Frontal cortex (tissue), 4 donors: ENCODE data around the gene LDLRAD3. TPM values are rescaled to one million over a fixed set of nuclear protein-coding genes. Genes with fewer than 3 reads are reported as not detected.

Experiments
- DNase-seq, 2 donors: peaks; one replicate each; pipeline ENCODE4 v3.0.0; 2012; ENCODE audit warnings: low spot score in 2 of 2
- FAIRE-seq: peaks from 2 replicates; lab custom pipeline; 2012; peaks lifted over from hg19 to GRCh38; lab: Jason Lieb, UNC
- total RNA-seq: library from RNA; depleted of rRNA; stranded (reverse); fragments of >200 nt; gene quantifications from one replicate; pipeline ENCODE4 v1.2.3, GENCODE V29; 2014
- donor health status: control.
- donor health status: control.
- donor health status: control.

The LDLRAD3 gene
- total RNA-seq, 1 donor from 2014 or later, result 65.2 TPM

DNA sequence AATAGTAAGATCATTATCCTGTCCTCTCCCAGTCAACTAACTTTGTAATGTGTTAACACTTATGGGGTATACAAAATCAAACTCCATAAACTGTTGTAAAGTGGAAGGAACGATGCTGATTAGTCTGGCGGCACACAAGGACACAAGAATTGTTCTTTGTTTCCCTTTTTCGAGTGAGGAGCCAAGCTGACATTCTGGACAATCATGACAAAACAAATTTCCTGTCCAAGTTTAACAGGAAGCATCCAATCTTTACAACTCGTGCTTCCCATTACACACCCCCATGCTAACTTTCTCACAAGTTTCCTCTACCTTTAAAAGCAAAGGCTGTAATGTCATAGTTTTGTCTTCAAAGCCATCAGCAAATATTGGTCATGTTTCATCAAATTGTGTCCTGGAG is 20.4 kb upstream of the LDLRAD3 start:
- DNase-seq, result no peak
- no peak for FAIRE-seq

DNA sequence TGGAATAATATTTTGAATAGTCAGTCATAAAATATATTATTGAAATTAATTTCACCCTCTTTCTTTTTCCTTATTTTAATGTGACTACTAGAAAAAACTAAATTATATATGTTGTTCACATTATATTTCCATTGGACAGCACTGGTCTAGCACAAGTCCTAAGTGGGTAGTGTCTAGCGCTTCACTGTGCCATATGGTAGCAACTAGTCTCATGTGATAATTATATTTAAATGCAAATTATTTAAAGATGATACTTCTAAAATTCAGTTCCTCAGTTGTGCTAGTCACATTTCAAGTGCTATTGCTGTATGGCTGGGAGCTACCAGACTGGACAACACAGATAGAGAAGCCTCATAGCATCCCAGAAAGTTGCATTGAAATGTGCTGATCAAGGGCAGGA is 19.1 kb upstream of the LDLRAD3 start:
- DNase-seq, result no peak
- FAIRE-seq, result no peak

- DNase-seq, result no peak
- FAIRE-seq, result no peak
These were observed 16.8 kb upstream of the LDLRAD3 start for GRCh38 chr11:35927104-35927503.

DNA sequence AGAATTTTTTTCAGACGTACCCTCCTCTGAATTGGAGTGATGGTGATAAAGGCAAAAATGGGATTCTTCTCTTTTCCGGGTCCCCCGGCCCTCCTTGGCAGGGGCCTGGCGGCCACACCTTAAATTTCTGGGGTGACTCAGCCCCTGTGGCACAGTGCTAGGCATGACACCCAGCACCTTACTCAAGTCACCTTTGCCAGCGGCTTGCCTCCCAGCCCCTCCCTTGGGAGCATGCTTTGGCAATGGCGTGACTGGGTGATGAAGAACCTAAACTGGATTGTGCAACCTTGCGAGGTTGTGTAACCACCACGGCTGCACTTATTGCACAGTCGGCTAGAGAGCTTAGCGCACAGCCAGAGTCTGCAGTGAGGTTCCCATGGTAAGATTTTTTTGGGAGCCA is 16.2 kb upstream of the LDLRAD3 start:
- FAIRE-seq (no peak), DNase-seq (no peak)

DNA sequence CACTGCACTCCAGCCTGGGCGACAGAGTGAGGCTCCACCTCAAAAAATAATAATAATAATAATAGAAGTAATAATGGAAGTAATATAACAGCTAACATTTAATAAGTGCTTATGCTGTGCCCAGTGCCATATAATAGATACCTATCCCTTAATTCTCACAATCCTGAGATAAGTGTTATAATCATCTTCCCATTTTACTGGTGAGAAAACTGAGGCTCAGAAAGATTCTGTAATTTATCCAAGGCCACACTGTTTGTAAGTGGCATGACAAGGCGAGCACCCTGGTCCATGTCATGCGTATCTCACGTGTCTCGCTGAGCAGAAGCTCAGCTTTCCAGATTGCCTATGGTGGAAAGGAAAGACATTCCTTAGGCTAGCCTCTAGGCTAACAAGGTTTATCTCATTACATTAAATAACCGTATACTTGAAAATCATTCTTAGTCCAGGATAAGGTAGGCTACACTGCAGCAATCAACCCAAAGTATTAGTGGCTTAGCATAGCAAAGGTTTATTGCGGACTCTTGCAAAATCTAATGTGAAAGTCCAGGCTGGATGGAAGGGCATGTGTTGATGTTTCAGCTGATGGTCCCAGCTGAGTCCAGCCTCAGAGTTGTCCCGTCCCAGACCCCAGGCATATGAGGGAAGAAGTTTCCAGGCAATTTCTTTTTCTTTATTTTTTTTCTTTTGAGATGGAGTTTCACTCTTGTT is 15.0 kb upstream of the LDLRAD3 start:
- no peak for FAIRE-seq
- DNase-seq, result no peak

GRCh38 chr11:35930466-35930865 is 13.4 kb upstream of the LDLRAD3 start:
- no peak for DNase-seq
- FAIRE-seq, result no peak

- FAIRE-seq (no peak), DNase-seq (no peak)
These were observed 11.7 kb upstream of the LDLRAD3 start for GRCh38 chr11:35932121-35932520.

DNA sequence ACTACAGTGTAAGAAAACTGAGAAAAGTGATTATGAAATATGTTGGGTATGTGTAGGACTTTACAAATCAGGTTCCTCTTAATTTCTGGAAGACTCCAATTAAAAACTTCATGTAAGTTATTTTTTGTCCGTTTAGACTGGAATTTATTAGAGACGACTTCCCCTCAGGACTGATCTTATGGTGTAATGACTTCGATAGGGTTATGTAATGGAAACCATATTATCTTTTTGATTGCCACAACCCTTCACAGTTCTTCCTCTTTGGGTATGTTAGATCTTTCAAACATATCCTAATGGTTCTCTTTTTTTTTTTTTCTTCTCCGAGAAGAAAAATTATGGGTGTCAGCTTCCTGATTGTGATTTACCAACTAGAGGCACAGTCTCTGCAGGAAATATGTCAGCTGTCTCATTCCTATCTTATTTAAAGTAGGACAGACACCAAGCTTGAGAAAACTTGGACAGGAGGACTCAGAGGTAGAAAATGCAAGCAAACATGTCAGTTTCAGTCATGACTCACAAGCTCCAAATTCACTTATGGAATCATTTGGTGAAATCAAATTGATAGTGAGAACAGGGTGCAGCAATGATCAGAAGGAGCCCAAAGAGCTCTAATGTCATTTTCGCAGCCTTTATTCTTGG is 11.1 kb upstream of the LDLRAD3 start:
- FAIRE-seq, result no peak
- no peak for DNase-seq

- no peak for FAIRE-seq
- no peak for DNase-seq
These were observed 10.5 kb upstream of the LDLRAD3 start for GRCh38 chr11:35933320-35933871.

DNA sequence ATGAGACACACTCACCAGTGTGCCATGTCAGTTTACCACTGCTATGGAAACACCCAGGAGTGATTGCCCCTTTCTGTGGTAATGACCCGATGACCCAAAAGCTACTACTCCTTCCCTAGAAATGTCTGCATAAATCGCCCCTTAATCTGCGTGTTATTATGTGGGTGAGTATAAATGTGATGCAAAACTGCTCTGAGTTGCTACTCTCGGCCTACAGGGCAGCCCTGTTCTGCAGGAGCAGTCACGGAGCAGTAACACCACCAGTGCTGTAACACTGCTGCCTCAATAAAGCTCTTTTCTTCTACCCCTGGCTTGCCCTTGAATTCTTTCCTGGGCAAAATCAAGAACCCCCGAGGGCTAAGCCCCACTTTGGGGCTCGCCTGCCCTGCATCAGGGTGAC is 9.6 kb upstream of the LDLRAD3 start:
- DNase-seq (no peak), FAIRE-seq (no peak)

GRCh38 chr11:35934981-35935380 is 8.9 kb upstream of the LDLRAD3 start:
- no peak for FAIRE-seq
- no peak for DNase-seq

GRCh38 chr11:35935390-35935789 is 8.5 kb upstream of the LDLRAD3 start:
- no peak for FAIRE-seq
- no peak for DNase-seq

GRCh38 chr11:35937111-35937510 is 6.8 kb upstream of the LDLRAD3 start:
- no peak for FAIRE-seq

DNA sequence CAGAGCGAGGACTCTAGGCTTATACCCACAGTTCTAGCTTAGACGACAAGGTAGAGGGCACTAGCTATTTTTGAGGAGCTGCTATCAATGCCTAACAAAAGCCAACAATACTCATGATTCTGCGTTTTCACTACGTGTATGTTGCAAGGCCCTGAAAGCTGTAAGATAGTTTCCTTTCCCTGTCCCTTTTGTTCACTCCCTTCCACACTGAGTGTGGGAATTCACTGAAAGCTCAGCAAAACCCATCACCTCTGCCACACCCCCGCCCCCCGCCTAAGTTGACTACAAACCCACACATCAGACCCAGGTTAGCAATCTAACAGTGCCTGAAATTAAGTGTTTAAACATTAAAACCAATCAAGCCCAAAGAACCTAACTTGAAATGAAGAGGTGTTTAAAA is 6.2 kb upstream of the LDLRAD3 start:
- FAIRE-seq, result no peak
- no peak for DNase-seq

More at GRCh38 chr11:35937111-35937510, 6.8 kb upstream of the LDLRAD3 start:
- DNase-seq, result no peak

- DNase-seq (no peak), FAIRE-seq (no peak)
These were observed 5.6 kb upstream of the LDLRAD3 start for GRCh38 chr11:35938231-35938630.

GRCh38 chr11:35943309-35943708 is 553 bp upstream of the LDLRAD3 start:
- FAIRE-seq (no peak), DNase-seq (no peak)

GRCh38 chr11:35944503-35945136 is 758 bp downstream of the LDLRAD3 start:
- FAIRE-seq, result no peak
- DNase-seq, result no peak

DNA sequence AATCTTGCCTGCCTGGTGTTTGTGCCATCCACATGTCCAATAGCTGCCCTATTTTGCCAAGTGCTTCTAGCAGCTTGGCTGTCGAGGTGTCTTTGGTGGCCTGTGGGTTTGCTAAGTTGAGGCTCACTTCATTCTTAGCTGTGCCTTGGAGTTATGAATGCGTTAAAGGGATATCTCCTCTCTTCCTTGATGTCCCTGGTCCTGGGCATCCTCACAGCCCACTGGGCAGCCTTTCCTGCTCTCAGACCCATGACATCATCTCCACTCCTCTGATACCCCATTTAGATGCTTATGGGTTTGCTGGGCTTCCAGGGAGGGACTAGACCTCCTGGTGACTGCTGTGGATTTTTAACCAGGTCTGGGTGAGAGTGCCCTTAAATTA is 1.3 kb downstream of the LDLRAD3 start:
- no peak for FAIRE-seq
- no peak for DNase-seq

GRCh38 chr11:35946766-35947165 is 2.9 kb downstream of the LDLRAD3 start:
- no peak for FAIRE-seq
- DNase-seq, result no peak

GRCh38 chr11:35947437-35947836 is 3.6 kb downstream of the LDLRAD3 start:
- no peak for FAIRE-seq
- DNase-seq, result no peak

- DNase-seq, result no peak
- no peak for FAIRE-seq
These were observed 5.4 kb downstream of the LDLRAD3 start for GRCh38 chr11:35949242-35949641.
